Measurements from ENCODE around the gene ALDH1A2. TPM values are rescaled to one million over a fixed set of nuclear protein-coding genes. Genes with fewer than 3 reads are reported as not detected.
A peak's percentile ranks its signal among the peaks of the same experiment; 100 is the strongest.

The ALDH1A2 gene
- total RNA-seq, 2 donors from 2014 or later, result 38.7 to 47.8 TPM

DNA sequence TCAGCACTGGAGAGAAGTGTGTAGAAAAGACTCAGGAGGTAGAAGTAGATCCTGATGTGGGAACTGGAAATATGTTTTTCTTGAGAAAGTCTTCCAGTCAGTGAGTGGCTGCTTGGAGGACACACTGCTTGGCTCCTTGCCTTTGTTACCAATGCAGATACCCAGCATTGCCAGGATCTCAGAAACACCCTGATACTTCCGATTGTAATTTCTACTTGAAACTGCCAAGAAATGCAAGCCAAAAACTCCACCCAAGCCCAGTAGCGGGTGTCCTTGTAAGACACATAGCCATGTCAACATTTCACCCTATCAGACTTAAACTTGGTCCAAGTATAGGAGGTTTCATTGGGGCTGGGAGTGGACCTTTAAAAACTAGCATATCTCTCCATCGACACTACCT, 141.8 kb downstream of the ALDH1A2 start:
- H3K9me3 ChIP-seq, result no peaks in the 10 kb centered on the region
- H3K4me3 ChIP-seq, result no peak overlapping the region
- TF ChIP-seq, protein P1, sequence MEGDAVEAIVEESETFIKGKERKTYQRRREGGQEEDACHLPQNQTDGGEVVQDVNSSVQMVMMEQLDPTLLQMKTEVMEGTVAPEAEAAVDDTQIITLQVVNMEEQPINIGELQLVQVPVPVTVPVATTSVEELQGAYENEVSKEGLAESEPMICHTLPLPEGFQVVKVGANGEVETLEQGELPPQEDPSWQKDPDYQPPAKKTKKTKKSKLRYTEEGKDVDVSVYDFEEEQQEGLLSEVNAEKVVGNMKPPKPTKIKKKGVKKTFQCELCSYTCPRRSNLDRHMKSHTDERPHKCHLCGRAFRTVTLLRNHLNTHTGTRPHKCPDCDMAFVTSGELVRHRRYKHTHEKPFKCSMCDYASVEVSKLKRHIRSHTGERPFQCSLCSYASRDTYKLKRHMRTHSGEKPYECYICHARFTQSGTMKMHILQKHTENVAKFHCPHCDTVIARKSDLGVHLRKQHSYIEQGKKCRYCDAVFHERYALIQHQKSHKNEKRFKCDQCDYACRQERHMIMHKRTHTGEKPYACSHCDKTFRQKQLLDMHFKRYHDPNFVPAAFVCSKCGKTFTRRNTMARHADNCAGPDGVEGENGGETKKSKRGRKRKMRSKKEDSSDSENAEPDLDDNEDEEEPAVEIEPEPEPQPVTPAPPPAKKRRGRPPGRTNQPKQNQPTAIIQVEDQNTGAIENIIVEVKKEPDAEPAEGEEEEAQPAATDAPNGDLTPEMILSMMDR (IDR thresholded peaks at IDR 0.05), result no peak
- no peaks in the 10 kb centered on the region for H3K27me3 ChIP-seq
- H3K4me1 ChIP-seq, result peaks cover 0 to 44% of the 10 kb centered on the region in 2 donors
- no peaks in the 10 kb centered on the region for H3K36me3 ChIP-seq
- DNase-seq (ENCODE audit: low spot score), result peak; percentile 75
- peak overlapping the region; percentile 72 to 82 for H3K27ac ChIP-seq

DNA sequence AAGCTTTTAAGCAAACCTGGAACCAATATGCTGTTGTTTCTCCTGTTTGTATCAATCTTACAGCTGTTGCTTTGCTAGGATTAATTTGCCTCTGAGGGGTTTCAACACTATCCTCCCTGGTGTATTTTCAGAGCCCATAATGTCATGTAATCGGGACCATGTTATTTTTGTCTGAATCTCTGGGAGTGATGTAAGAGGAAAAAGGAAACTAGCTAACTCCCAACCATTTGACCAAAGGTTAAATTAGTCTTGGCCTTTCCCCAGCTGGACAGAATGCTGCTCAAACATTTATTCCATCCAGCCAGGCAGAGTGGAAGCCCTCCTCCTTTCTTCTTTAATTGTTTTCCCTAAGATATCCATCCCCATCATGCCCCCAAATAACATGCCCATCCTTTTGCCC, 142.2 kb downstream of the ALDH1A2 start:
- no peaks in the 10 kb centered on the region for H3K9me3 ChIP-seq
- H3K27ac ChIP-seq, result peak overlapping the region; percentile 72 to 82
- H3K27me3 ChIP-seq, result no peaks in the 10 kb centered on the region
- H3K36me3 ChIP-seq, result no peaks in the 10 kb centered on the region
- H3K4me3 ChIP-seq, result no peak overlapping the region
- no peak for DNase-seq (ENCODE audit: low spot score)
- TF ChIP-seq, protein P1 (IDR thresholded peaks at IDR 0.05), result no peak
- H3K4me1 ChIP-seq, result peaks cover 0 to 44% of the 10 kb centered on the region in 2 donors

- H3K9me3 ChIP-seq, result no peaks in the 10 kb centered on the region
- no peak overlapping the region for H3K4me3 ChIP-seq
- no peaks in the 10 kb centered on the region for H3K36me3 ChIP-seq
- peak overlapping the region; percentile 72 to 82 for H3K27ac ChIP-seq
- TF ChIP-seq, protein P1 (IDR thresholded peaks at IDR 0.05), result peak in 1 of 2 donors; percentile 42
- peaks cover 0 to 44% of the 10 kb centered on the region in 2 donors for H3K4me1 ChIP-seq
- H3K27me3 ChIP-seq, result no peaks in the 10 kb centered on the region
- DNase-seq (ENCODE audit: low spot score), result no peak
Measured at GRCh38 chr15:57922776-57923175, 142.7 kb downstream of the ALDH1A2 start.

DNA sequence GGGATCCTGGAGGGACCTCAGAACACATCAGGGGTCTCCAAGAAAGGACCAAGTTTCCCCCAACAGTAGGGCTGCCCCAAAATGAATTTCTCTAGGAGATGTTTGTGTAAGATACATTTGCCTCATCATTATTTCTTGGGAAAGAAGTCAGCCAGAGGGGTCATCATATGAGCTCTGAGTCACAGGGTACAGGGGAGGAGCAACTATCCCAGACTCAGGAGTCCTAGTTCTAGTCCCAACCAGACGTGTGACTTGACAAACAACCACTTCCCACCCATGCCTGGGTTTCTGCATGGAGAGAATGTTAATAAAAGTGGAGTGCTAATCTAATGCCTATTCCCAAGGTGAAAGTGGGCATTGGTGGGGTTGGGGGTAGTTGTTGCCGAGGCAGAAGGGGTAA, 144.1 kb downstream of the ALDH1A2 start:
- no peaks in the 10 kb centered on the region for H3K36me3 ChIP-seq
- no peaks in the 10 kb centered on the region for H3K27me3 ChIP-seq
- no peak overlapping the region for H3K27ac ChIP-seq
- H3K9me3 ChIP-seq, result no peaks in the 10 kb centered on the region
- DNase-seq (ENCODE audit: low spot score), result no peak
- TF ChIP-seq, protein P1 (IDR thresholded peaks at IDR 0.05), result no peak
- H3K4me1 ChIP-seq, result peaks cover 0 to 52% of the 10 kb centered on the region in 2 donors
- H3K4me3 ChIP-seq, result no peak overlapping the region

DNA sequence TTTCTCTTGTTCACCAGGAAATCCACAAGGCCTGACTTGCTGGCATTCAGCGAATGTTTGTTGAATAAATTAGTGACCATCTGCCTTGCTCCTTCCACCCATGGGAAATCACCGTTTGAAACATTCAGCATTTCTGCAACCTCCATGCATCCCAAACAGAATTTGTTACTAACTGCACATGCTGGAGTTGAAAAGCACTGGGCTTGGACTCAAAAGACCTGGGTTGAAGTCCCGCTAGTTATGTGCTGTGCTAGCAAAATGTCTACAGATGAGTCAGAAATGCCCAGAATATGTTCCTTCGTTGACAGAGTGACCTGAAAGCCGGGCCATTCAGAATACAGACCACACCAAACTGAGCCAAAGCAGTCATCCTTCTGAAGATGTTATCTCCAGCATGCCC, 144.6 kb downstream of the ALDH1A2 start:
- no peak overlapping the region for H3K27ac ChIP-seq
- no peaks in the 10 kb centered on the region for H3K36me3 ChIP-seq
- peaks cover 0 to 56% of the 10 kb centered on the region in 2 donors for H3K4me1 ChIP-seq
- no peaks in the 10 kb centered on the region for H3K9me3 ChIP-seq
- DNase-seq (ENCODE audit: low spot score), result no peak
- no peak overlapping the region for H3K4me3 ChIP-seq
- H3K27me3 ChIP-seq, result no peaks in the 10 kb centered on the region
- TF ChIP-seq, protein P1 (IDR thresholded peaks at IDR 0.05), result no peak

- H3K27me3 ChIP-seq, result no peaks in the 10 kb centered on the region
- H3K4me1 ChIP-seq, result peaks cover 0 to 63% of the 10 kb centered on the region in 2 donors
- DNase-seq (ENCODE audit: low spot score), result no peak
- H3K27ac ChIP-seq, result no peak overlapping the region
- TF ChIP-seq, protein P1 (IDR thresholded peaks at IDR 0.05), result no peak
- no peaks in the 10 kb centered on the region for H3K36me3 ChIP-seq
- H3K4me3 ChIP-seq, result no peak overlapping the region
- no peaks in the 10 kb centered on the region for H3K9me3 ChIP-seq
Measured at GRCh38 chr15:57919754-57920153, 145.8 kb downstream of the ALDH1A2 start.
